Caco-2 (cell line): ENCODE measurements around the gene VRK2. TPM values are rescaled to one million over a fixed set of nuclear protein-coding genes. Genes with fewer than 3 reads are reported as not detected.

Experiments used
- BruUV-seq: library from RNA; stranded (reverse); fragments of 400-500 nt; replicated peaks from 2 replicates; lab custom pipeline; 2021; lab: Mats Ljungman, UMichigan
- CTCF ChIA-PET: fragments of 300-600 bp; sonication (Branson Sonifier 250); formaldehyde crosslinking; loops from one replicate; lab custom pipeline; 2022; ENCODE audit warnings: antibody characterized with exemption; lab: Charles Lee
- POLR2A ChIA-PET: fragments of 300-600 bp; sonication (Branson Sonifier 250); formaldehyde crosslinking; loops from one replicate; lab custom pipeline; 2022; ENCODE audit warnings: antibody characterized with exemption; lab: Charles Lee
- DNase-seq, 2 experiments: peaks; one replicate each; pipeline versions ENCODE4 v3.0.0 to v3.0.0-alpha.2; 2020 to 2022
- H3K27me3 ChIP-seq: replicated peaks from 2 replicates; pipeline ENCODE4 v1.6.0; 2011; ENCODE audit warnings: low read length; ENCODE audit not compliant: control insufficient read depth, insufficient read depth
- H3K36me3 ChIP-seq: 2 replicates; pipeline ENCODE4 v1.5.1; 2011; ENCODE audit warnings: low read length; ENCODE audit not compliant: control insufficient read depth, insufficient read depth
- H3K4me1 ChIP-seq: fragments of 250-450 bp; sonication (Bioruptor Pico); 2 replicates; pipeline ENCODE4 v1.5.1; 2020; ENCODE audit warnings: mild to moderate bottlenecking
- H3K4me3 ChIP-seq: 2 replicates; pipeline ENCODE4 v1.5.1; 2011; ENCODE audit warnings: low read depth, mild to moderate bottlenecking, control low read depth, low read length
- H3K9me3 ChIP-seq: fragments of 250-450 bp; sonication (Bioruptor Pico); 2 replicates; pipeline ENCODE4 v1.5.1; 2020; ENCODE audit warnings: mild to moderate bottlenecking, moderate library complexity
- H3K27ac Mint-ChIP-seq: one replicate; pipeline ENCODE4 v1.8.0; 2022; ENCODE audit warnings: mixed read lengths; ENCODE audit not compliant: unreplicated experiment
- H3K27me3 Mint-ChIP-seq: one replicate; pipeline ENCODE4 v1.8.0; 2022; ENCODE audit warnings: mixed read lengths; ENCODE audit not compliant: insufficient read depth, unreplicated experiment
- H3K36me3 Mint-ChIP-seq: one replicate; pipeline ENCODE4 v1.8.0; 2022; ENCODE audit warnings: mild to moderate bottlenecking, mixed read lengths; ENCODE audit not compliant: insufficient read depth, unreplicated experiment
- H3K4me1 Mint-ChIP-seq: one replicate; pipeline ENCODE4 v1.8.0; 2022; ENCODE audit warnings: low read depth, mixed read lengths; ENCODE audit not compliant: unreplicated experiment
- H3K4me3 Mint-ChIP-seq: one replicate; pipeline ENCODE4 v1.8.0; 2022; ENCODE audit warnings: mild to moderate bottlenecking, moderate library complexity, mixed read lengths; ENCODE audit not compliant: unreplicated experiment
- H3K9me3 Mint-ChIP-seq: one replicate; pipeline ENCODE4 v1.8.0; 2022; ENCODE audit warnings: mixed read lengths; ENCODE audit not compliant: unreplicated experiment
- intact Hi-C: fragments of 100-400 bp; cut with micrococcal nuclease; formaldehyde crosslinking; loops from one replicate; pipeline ENCODE4 v1.10.0; 2022; ENCODE audit not compliant: unreplicated experiment
- total RNA-seq: library from RNA; stranded (reverse); gene quantifications from 2 replicates; pipeline ENCODE4 v1.2.3, GENCODE V29; 2022
- TF ChIP-seq, protein P1 (sequence below), 2 experiments: fragments of 200-600 bp in 1 of 2; IDR thresholded peaks; 1 replicate in 1 of 2; 2 replicates in 1 of 2; pipeline versions ENCODE4 v1.5.1 to v1.8.0; 2011 to 2022; ENCODE audit warnings: antibody characterized with exemption in 1 of 2, control low read depth in 1 of 2, inconsistent platforms in 1 of 2, low read depth in 1 of 2, low read length in 1 of 2, mild to moderate bottlenecking in 1 of 2, moderate library complexity in 1 of 2; ENCODE audit not compliant: insufficient read depth in 1 of 2, severe bottlenecking in 1 of 2, unreplicated experiment in 1 of 2

Gene VRK2
- total RNA-seq, 1 experiment from 2014 or later, result 35.4 TPM

DNA sequence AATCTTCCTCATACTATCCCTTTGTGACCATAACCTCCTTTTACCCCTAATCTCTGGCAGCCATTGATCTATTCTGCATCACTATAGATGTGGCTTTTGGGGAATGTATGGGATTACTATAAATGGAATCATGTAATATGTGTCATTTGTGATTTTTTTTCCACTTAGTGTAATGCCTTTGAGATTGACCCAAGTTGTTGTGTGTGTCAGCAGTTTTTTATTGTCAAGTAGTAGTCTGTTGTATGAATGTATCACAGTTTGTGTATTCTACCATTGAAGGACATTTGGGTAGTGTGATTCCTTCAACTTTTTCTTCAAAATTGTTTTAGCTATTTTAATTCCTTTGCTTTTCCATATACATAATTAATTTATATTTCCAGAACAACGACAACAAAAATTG, 18.6 kb downstream of the VRK2 start:
- Mint-ChIP-seq H3K4me1 (no peaks in the 10 kb centered on the region), H3K36me3 (no peaks in the 10 kb centered on the region), H3K4me3 (no peak overlapping the region), H3K27me3 (no peaks in the 10 kb centered on the region), H3K27ac (no peak overlapping the region), H3K9me3 (no peaks in the 10 kb centered on the region)
- DNase-seq, result no peak
- no TSS peak for BruUV-seq
- no peaks in the 10 kb centered on the region for H3K9me3 ChIP-seq
- H3K4me1 ChIP-seq, result no peaks in the 10 kb centered on the region
- intact Hi-C loops, result no loop called here
- peaks cover 1% of the 10 kb centered on the region; the same call in 1 of the 2 replicates for H3K36me3 ChIP-seq
- no peaks in the 10 kb centered on the region for H3K27me3 ChIP-seq
- CTCF ChIA-PET, result no interaction called here
- TF ChIP-seq, protein P1, sequence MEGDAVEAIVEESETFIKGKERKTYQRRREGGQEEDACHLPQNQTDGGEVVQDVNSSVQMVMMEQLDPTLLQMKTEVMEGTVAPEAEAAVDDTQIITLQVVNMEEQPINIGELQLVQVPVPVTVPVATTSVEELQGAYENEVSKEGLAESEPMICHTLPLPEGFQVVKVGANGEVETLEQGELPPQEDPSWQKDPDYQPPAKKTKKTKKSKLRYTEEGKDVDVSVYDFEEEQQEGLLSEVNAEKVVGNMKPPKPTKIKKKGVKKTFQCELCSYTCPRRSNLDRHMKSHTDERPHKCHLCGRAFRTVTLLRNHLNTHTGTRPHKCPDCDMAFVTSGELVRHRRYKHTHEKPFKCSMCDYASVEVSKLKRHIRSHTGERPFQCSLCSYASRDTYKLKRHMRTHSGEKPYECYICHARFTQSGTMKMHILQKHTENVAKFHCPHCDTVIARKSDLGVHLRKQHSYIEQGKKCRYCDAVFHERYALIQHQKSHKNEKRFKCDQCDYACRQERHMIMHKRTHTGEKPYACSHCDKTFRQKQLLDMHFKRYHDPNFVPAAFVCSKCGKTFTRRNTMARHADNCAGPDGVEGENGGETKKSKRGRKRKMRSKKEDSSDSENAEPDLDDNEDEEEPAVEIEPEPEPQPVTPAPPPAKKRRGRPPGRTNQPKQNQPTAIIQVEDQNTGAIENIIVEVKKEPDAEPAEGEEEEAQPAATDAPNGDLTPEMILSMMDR (IDR thresholded peaks at IDR 0.05; ENCODE audit: insufficient read depth in 1 of 2, low read depth in 1 of 2, low read length in 1 of 2, severe bottlenecking in 1 of 2, unreplicated experiment in 1 of 2), result no peak
- no peak overlapping the region for H3K4me3 ChIP-seq
- POLR2A ChIA-PET, result no interaction called here

DNA sequence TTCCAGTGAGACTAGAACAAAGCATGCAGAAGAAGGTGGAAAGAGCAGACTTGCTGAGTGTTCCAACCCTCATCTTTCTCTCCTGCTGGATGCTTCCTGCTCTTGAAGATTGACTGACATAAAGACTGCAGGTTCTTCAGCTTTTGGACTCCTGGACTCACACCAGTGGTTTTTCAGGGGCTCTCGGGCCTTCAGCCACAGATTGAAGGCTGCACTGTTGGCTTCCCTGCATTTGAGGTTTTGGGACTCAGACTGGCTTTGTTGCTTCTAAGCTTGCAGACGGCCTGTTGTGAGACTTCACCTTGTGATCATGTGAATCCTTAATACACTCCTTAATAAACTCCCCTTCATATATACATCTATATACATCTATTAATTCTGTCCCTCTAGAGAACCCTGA, 20.4 kb downstream of the VRK2 start:
- TF ChIP-seq, protein P1 (IDR thresholded peaks at IDR 0.05; ENCODE audit: insufficient read depth in 1 of 2, low read depth in 1 of 2, low read length in 1 of 2, severe bottlenecking in 1 of 2, unreplicated experiment in 1 of 2), result no peak
- Histone ChIP-seq H3K27me3 (no peaks in the 10 kb centered on the region), H3K9me3 (no peaks in the 10 kb centered on the region), H3K4me1 (no peaks in the 10 kb centered on the region), H3K36me3 (peaks cover 1% of the 10 kb centered on the region; the same call in 1 of the 2 replicates), H3K4me3 (no peak overlapping the region)
- ChIA-PET POLR2A (no interaction called here), CTCF (no interaction called here)
- Mint-ChIP-seq H3K27me3 (no peaks in the 10 kb centered on the region), H3K4me1 (no peaks in the 10 kb centered on the region), H3K27ac (no peak overlapping the region), H3K4me3 (no peak overlapping the region), H3K36me3 (no peaks in the 10 kb centered on the region), H3K9me3 (no peaks in the 10 kb centered on the region)
- no peak for DNase-seq
- no TSS peak for BruUV-seq
- intact Hi-C loops, result no loop called here

DNA sequence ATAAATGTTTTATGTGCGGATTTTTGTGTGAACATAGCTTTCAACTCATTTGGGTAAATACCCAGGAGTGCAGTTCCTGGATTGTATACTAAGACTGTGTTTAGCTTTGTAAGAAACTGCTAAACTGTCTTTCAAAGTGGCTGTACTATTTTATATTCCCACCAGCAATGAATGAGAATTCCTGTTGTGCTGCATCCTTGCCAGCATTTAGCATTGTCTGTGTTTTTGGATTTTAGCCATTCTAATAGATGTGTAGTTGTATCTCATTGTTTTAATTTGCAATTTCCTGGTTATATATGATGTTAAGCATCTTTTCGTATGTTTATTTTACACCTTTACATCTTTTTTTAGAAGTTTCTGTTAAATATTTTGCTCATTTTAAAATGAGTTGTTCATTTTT, 24.2 kb downstream of the VRK2 start:
- Histone ChIP-seq H3K27me3 (no peaks in the 10 kb centered on the region), H3K36me3 (peaks cover 1% of the 10 kb centered on the region; the same call in 1 of the 2 replicates), H3K9me3 (no peaks in the 10 kb centered on the region), H3K4me3 (no peak overlapping the region), H3K4me1 (no peaks in the 10 kb centered on the region)
- intact Hi-C loops, result no loop called here
- Mint-ChIP-seq H3K36me3 (no peaks in the 10 kb centered on the region), H3K4me1 (no peaks in the 10 kb centered on the region), H3K9me3 (peaks cover 9% of the 10 kb centered on the region), H3K4me3 (no peak overlapping the region), H3K27ac (no peak overlapping the region), H3K27me3 (no peaks in the 10 kb centered on the region)
- DNase-seq, result no peak
- no TSS peak for BruUV-seq
- ChIA-PET POLR2A (no interaction called here), CTCF (no interaction called here)
- TF ChIP-seq, protein P1 (IDR thresholded peaks at IDR 0.05; ENCODE audit: insufficient read depth in 1 of 2, low read depth in 1 of 2, low read length in 1 of 2, severe bottlenecking in 1 of 2, unreplicated experiment in 1 of 2), result no peak
